Melanocyte of skin (primary cell): ENCODE data around the gene C11orf71. TPM values are rescaled to one million over a fixed set of nuclear protein-coding genes. Genes with fewer than 3 reads are reported as not detected.

Source experiments
- total RNA-seq, 2 donors: library from RNA; depleted of rRNA; stranded (reverse); fragments of >200 nt; gene quantifications; 2 replicates each; pipeline ENCODE4 v1.2.3, GENCODE V29; 2012

Gene C11orf71, protein sequence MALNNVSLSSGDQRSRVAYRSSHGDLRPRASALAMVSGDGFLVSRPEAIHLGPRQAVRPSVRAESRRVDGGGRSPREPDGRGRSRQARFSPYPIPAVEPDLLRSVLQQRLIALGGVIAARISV
- total RNA-seq: 1 to 10 TPM; 7.7 to 9.3 TPM

GRCh38 chr11:114400216-114400914, at the start of gene C11orf71, which contains the start of gene RBM7:
Gene C11orf71 (minus strand): TSS chr11:114400511. CDS start chr11:114400331, 180 bp downstream.
Gene RBM7 (plus strand): TSS chr11:114400666. CDS start chr11:114400672, 6 bp downstream.

GRCh38 chr11:114439229-114440120, 39.2 kb upstream of the C11orf71 start, which contains the start of gene REXO2:
Gene REXO2 (plus strand): TSS chr11:114439467. CDS start chr11:114439529, 62 bp downstream.

Other genes starting within 250 kb of the C11orf71 start
- gene NNMT, start 104.1 kb downstream of the C11orf71 start, total RNA-seq: 100 to 1,000 TPM; 583 to 701 TPM
- gene RBM7, start 155 bp upstream of the C11orf71 start, total RNA-seq: 10 to 100 TPM; 20.6 to 37.3 TPM
- 100 to 1,000 TPM; 107 to 154 TPM for gene REXO2, start 39.0 kb upstream of the C11orf71 start, total RNA-seq
- not detected for gene NXPE1, start 159.4 kb upstream of the C11orf71 start, total RNA-seq
- not detected for gene NXPE4, start 195.3 kb upstream of the C11orf71 start, total RNA-seq